Stimulated activated CD8-positive, alpha-beta memory T cell treated with anti-CD3 and anti-CD28 coated beads, Interleukin-4, amount 100 ng/mL, for 4 hours (primary cell): ENCODE results near the gene STX7.
A peak's percentile ranks its signal among the peaks of the same experiment; 100 is the strongest.
"Not testable (repeated sequence)": the region's sequence is repeated elsewhere in the genome, so short reads cannot be mapped to it uniquely, and the experiment has no call there.

ENCODE experiments used
- DNase-seq, 2 donors: peaks; one replicate each; pipeline ENCODE4 v3.0.0-alpha.2; 2020; ENCODE audit warnings: low read depth in 2 of 2, low spot score in 1 of 2

Gene STX7

DNA sequence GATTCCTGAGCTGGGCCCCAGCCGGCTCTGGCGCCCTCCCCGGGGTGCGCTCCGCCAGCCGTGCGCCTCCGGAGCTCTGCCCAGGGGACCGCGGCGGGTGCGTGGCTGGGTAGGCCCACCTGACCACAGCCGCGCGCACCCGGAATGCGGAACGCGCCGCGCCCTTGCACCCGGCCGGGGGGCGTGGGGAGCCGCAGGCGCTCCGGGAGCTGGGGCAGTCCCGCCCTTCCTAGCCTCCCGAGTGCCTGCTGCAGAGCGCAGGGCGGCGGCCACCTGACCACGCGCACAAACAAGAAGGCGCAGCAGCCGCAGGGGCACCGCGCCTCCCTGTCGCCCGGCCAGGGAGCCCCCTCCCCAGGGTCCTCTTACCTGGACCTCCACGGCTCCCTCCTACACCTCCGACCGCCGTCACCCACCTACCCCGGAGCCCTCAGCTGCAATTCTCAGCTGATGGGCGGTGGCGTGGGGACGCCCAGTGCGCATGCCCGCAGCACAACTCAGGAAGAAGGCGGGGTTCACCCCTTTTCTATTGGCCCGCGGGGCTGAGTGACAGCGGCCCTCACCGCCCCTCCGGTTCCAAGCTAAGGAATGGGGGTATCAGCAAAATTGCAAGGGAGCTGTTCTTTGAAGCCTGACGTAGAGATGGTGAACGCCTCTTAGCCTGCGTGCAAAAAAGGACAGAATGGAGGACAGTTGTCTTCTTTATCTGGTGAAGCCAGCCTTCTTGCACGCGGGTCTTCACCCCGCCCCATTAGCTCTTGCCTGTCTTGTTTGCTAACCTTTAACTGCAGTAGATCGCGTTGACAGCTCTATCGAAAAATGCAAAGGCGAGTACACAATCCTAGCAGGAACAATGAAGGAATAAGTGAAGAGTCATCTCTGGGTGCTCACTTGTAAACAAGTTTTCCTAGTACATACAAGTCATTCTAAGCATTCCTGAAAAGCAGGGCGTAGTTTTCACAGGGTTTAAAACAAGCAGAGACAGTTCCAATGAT lies at the start of gene STX7:
Gene STX7 (minus strand): TSS at position 479 of the 995 bp plus-strand sequence. CDS start 9,586 bp downstream, outside the sequence.
- DNase-seq: peak; percentile 66 to 76

DNA sequence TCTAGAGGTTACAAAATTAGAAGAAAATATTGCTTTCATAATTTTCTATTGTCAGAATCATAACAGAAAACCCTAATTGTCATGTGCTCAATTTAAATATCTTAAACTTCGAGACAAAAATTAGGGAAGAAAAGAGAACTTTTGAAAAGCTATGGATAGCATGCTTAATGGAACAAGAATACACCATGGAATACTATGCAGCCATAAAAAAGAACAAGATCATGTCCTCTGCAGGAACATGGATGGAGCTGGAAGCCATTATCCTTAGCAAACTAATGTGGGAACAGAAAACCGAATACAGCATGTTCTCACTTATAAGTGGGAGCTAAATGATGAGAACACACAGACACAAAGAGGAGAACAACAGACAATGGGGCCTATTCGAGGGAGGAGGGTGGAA lies 47.2 kb upstream of the STX7 start:
- not testable (repeated sequence) for DNase-seq

DNA sequence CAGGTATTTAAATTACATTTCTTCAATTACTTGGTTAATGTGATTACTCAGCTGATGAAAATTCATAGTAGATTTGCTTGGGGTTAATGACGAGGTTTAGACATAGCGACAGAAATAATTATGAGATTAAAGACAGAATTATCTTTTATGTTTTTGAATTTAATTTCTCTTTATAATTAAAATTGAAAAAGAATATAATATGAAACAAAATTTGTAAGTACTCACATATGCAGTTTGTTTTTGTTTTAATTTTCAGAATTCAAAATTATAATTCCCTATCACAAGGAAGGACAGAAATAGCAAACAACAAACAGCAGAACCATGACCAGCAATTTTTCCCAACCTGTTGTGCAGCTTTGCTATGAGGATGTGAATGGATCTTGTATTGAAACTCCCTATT lies 39.5 kb upstream of the STX7 start, which contains the start of gene TAAR8:
Gene TAAR8 (plus strand): TSS at position 301 of the 400 bp plus-strand sequence. CDS start 21 bp downstream, at position 322.
- no peak for DNase-seq

GRCh38 chr6:132551214-132551613 lies 38.3 kb upstream of the STX7 start:
- no peak for DNase-seq

DNA sequence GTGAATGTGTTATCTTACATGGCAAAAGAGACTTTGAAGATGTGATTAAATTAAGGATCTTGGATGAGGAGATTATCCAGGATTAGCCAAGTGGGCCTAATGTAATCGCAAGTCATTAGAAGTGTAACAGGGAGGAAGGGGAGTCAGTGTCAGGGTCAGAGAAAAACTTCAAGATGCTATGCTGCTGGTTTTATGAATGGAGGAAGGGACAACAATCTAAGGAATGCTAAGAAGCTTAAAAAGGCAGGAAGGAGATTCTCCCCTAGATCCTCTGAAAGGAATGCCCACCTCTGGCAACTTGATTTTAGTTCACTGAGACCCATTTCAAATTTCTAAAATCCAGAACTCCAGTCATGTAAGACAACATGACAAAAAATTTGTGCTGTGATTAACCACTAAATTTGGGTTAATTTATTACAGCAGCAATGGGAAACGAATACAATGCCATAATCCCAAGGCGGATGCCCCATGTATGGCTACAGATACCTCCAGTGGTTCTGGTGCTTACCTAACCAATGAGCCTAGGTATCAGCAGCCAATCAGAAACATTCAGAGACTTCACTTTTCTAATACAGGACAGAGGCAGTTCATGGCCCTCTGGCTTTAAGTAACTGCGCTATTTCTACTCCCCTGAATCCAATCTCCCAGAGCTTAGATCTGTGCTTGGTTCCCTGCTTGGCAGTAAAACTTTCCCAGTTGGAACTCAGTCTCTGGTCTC lies 36.0 kb upstream of the STX7 start:
- DNase-seq: no peak

DNA sequence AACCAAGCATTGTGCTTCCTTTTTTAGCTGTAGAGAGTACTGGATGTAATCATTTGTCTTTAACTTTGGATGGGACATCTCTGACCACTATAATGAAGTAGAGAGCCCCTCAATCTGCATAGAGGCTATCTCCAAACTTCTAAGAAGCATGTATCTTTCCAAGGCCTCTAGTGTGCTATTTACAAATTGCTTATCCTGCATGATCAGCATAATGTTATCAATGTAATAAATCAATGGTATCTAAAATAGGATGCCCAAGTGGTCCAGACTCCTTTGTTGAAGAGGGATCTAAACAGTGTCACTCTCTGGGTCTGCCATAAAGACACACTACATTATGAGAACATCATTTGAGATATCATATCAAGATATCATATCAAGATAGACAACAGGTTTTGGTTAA lies 31.9 kb upstream of the STX7 start:
- DNase-seq: no peak

DNA sequence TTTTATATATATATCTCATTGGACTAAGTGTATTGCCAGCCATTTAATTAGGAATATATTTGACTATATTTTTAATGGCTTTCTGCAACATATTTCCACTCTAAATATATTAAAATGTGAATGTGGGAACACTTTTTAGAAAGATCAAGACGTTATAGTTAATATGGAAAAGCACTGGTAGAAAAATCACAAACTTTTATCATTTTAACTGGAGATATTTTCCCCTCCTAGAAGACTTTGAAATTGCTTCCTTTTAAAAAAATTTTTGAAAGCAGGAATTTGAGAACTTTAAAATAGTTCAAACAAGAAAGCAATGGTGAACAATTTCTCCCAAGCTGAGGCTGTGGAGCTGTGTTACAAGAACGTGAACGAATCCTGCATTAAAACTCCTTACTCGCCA lies 25.1 kb upstream of the STX7 start, which contains the start of gene TAAR9:
Gene TAAR9 (plus strand): TSS at position 301 of the 400 bp plus-strand sequence. CDS start 13 bp downstream, at position 314.
- no peak for DNase-seq

DNA sequence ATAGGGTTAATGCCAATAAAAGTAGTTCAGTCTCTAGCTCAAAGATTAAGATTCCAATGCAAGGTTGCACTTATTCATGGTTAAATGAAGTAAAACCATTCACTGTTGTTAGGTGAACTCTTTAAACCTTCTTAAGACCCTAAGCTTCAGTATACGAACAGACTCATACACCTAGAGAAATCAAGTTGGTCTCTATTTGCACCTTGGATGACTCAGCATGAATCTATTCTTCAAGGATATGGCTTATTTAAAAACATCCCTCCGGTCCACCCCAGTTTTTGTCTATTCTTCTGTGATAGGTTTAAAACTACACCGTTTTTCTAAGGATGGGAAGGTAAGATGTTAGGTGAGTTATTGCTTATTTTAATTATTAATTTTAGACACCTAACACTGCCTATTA lies 24.2 kb upstream of the STX7 start:
- no peak for DNase-seq

DNA sequence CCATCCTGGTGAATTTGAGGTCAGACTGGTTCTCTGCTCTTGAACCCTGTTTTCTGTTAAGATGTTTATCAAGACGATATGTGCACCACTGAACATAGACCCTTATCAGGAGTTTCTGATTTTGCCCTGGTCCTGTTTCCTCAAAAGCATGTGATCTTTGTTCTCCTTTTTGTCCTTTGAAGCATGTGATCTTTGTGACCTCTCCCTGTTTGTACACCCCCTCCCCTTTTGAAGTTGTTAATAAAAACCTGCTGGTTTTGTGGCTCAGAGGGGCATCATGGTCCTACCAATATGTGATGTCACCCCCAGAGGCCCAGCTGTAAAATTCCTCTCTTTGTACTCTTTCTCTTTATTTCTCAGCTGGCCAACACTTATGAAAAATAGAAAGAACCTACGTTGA lies 21.6 kb upstream of the STX7 start:
- not testable (repeated sequence) for DNase-seq

GRCh38 chr6:132530293-132530974 lies 17.5 kb upstream of the STX7 start:
- DNase-seq: peak; percentile 37 to 53

GRCh38 chr6:132527791-132528190 lies 14.9 kb upstream of the STX7 start:
- no peak for DNase-seq

GRCh38 chr6:132526461-132526860 lies 13.5 kb upstream of the STX7 start:
- no peak for DNase-seq

GRCh38 chr6:132525866-132526265 lies 12.9 kb upstream of the STX7 start:
- DNase-seq: no peak

DNA sequence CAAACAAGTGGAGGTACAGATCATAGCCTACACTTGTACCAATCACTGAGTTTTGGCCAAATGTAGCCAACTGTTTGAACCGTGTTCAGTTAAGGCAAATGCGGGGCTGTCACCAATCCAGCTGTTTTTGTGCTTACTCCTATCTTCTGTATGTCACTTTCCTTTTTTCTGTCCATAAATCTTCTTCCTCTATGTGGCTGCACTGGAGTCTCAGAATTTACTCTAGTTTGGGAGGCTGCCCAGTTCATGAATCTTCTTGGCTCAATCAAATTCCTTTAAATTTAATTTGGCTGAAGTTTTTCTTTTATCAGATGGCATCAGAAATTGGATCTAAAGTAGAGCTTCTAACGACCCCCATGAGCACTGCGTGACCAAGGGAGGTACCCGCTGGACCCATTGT lies 11.7 kb upstream of the STX7 start:
- no peak for DNase-seq

- no peak for DNase-seq
Observed at GRCh38 chr6:132520953-132521352, 8.0 kb upstream of the STX7 start.

DNA sequence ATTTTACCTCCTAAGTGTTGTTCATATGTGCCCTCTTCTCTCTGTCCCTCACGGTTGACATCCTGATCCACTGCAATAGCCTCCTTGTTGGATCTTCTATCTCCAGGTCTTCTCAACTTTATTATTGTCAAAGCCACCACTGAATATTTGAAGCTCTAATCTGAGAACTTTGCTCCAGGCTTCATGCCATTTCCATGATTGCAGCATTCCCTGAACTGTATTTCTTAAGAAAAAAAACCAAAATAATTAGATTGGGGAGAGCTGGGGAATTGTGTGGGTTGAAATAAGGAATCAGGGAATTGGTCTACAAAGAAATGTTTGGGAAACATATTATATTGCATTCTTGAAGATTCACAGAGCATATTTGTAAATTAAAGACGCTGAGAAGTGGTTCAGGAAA lies 2.5 kb upstream of the STX7 start:
- no peak for DNase-seq

DNA sequence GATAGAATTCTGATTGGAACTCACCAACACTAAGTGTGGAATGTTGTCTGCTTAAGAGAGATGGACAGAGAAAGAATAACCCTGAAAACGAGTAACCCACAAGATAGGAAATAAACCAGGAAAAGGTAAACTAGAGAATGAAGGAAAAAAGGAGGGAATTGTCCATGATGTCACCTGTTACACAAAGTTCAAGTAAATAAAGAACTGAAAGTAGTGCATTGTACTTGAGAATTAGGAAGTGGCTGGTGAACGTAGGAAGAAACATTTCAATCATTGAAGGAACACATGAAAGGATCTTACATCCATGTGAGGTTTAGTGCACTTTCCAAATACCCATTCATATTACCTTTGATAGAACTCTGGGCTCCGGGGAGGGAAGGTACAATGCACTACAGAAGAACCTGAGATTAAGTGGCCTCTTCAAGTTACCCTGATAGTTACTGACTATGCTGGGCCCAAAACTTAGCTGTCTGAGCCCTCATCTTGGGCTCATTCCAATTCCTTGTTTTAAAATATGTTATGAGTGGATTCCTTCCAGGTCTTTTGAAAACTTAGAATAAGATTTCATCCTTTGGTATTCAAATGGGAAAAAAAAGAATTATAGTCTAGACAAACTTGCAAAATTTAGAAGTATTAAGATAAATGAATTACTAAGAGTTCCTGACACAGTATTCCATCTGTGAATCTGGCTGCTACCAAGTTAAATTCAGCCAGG lies 1.1 kb upstream of the STX7 start:
- no peak for DNase-seq

GRCh38 chr6:132512342-132512637 lies 626 bp downstream of the STX7 start:
- no peak for DNase-seq

GRCh38 chr6:132511831-132512220 lies 1.1 kb downstream of the STX7 start:
- no peak for DNase-seq

- no peak for DNase-seq
Observed at GRCh38 chr6:132511210-132511830, 1.6 kb downstream of the STX7 start.
